A549 (cell line): Measurements from ENCODE around the gene ROBO1. TPM values are rescaled to one million over a fixed set of nuclear protein-coding genes. Genes with fewer than 3 reads are reported as not detected.

Experiments used
- ATAC-seq, 2 experiments: fragments of 200-7000 bp in 1 of 2; fragments of >200 bp in 1 of 2; cut with Nextera tagmentation in 1 of 2; cut with Tn5 transposase in 1 of 2; 3 replicates each; pipeline versions ENCODE4 v1.8.0 to v1.9.1; 2018 to 2020; ENCODE audit warnings: mild to moderate bottlenecking in 1 of 2, moderate library complexity in 1 of 2
- CTCF ChIA-PET: fragments of 300-600 bp; sonication (Branson Sonifier 250); formaldehyde crosslinking; extraction: SDS; loops from one replicate; lab custom pipeline; 2021; ENCODE audit warnings: antibody characterized with exemption, inconsistent platforms; lab: Yijun Ruan, JAX
- POLR2A ChIA-PET: fragments of 350-600 bp; formaldehyde crosslinking; extraction: SDS; loops from one replicate; lab custom pipeline; 2021; ENCODE audit warnings: antibody characterized with exemption, inconsistent platforms; lab: Yijun Ruan, JAX
- DNase-seq, 2 experiments: peaks; one replicate each; pipeline versions ENCODE4 v3.0.0 to v3.0.0-alpha.2; 2011 to 2016; ENCODE audit warnings: low read depth in 1 of 2, low spot score in 1 of 2
- FAIRE-seq: peaks from 2 replicates; lab custom pipeline; 2011; peaks lifted over from hg19 to GRCh38; lab: Jason Lieb, UNC
- H3K27ac ChIP-seq, 2 experiments: fragments of >200 bp; sonication (Bioruptor Twin); formaldehyde crosslinking; 3 replicates each; pipeline ENCODE4 v1.5.1; 2016 to 2017
- H3K4me1 ChIP-seq: fragments of >200 bp; sonication (Bioruptor Twin); formaldehyde crosslinking; 3 replicates; pipeline ENCODE4 v1.6.1; 2016
- H3K4me2 ChIP-seq: fragments of >200 bp; sonication (Bioruptor Twin); formaldehyde crosslinking; 3 replicates; pipeline ENCODE4 v1.6.1; 2016
- H3K4me3 ChIP-seq: fragments of >200 bp; sonication (Bioruptor Twin); formaldehyde crosslinking; 3 replicates; pipeline ENCODE4 v1.5.1; 2016
- H3K9me3 ChIP-seq: fragments of >200 bp; sonication (Bioruptor Twin); formaldehyde crosslinking; 3 replicates; pipeline ENCODE4 v1.6.1; 2016
- BCL3 ChIP-seq: fragments of >200 bp; sonication (Bioruptor Twin); formaldehyde crosslinking; IDR thresholded peaks from 3 replicates; pipeline ENCODE4 v1.6.1; 2016
- CBX8 ChIP-seq: fragments of 200-600 bp; sonication (generic); IDR thresholded peaks from 2 replicates; pipeline ENCODE4 v1.6.1; 2016
- CEBPB ChIP-seq, 2 experiments: fragments of >200 bp in 1 of 2; sonication (Bioruptor Twin) in 1 of 2; formaldehyde crosslinking in 1 of 2; IDR thresholded peaks; 2 replicates each; pipeline ENCODE4 v1.6.1; 2012 to 2016
- CHD4 ChIP-seq: fragments of 200-600 bp; sonication (generic); IDR thresholded peaks from 2 replicates; pipeline ENCODE4 v1.6.1; 2016; ENCODE audit warnings: antibody characterized with exemption, mild to moderate bottlenecking, borderline replicate concordance
- EP300 ChIP-seq, 2 experiments: fragments of >200 bp; sonication (Bioruptor Twin); formaldehyde crosslinking; IDR thresholded peaks; 2 replicates in 1 of 2; 3 replicates in 1 of 2; pipeline ENCODE4 v1.6.1; 2016 to 2017
- ESRRA ChIP-seq: fragments of 150-350 bp; IDR thresholded peaks from 2 replicates; pipeline ENCODE4 v1.6.1; 2014; ENCODE audit warnings: mild to moderate bottlenecking, low read length, borderline replicate concordance
- FOXS1 ChIP-seq: fragments of 250-450 bp; sonication (Bioruptor Pico); IDR thresholded peaks from 2 replicates; pipeline ENCODE4 v1.5.0; 2020; ENCODE audit warnings: mild to moderate bottlenecking, moderate library complexity
- GATA3 ChIP-seq: IDR thresholded peaks from 2 replicates; pipeline ENCODE4 v1.6.1; 2012; ENCODE audit warnings: borderline replicate concordance
- HDAC2 ChIP-seq: fragments of 200-600 bp; sonication (generic); IDR thresholded peaks from 2 replicates; pipeline ENCODE4 v1.6.1; 2016
- HOXB13 ChIP-seq: fragments of 250-450 bp; sonication (Bioruptor Pico); IDR thresholded peaks from 2 replicates; pipeline ENCODE4 v1.5.0; 2020; ENCODE audit warnings: low read depth, mild to moderate bottlenecking, moderate library complexity
- KDM1A ChIP-seq: fragments of 200-600 bp; sonication (generic); IDR thresholded peaks from 2 replicates; pipeline ENCODE4 v1.6.1; 2016; ENCODE audit warnings: low read depth, mild to moderate bottlenecking
- MAFK ChIP-seq: fragments of 450-650 bp; IDR thresholded peaks from 2 replicates; pipeline ENCODE4 v1.6.1; 2014; ENCODE audit not compliant: partially characterized antibody
- MAX ChIP-seq: IDR thresholded peaks from 2 replicates; pipeline ENCODE4 v1.6.1; 2012
- MYC ChIP-seq: IDR thresholded peaks from 2 replicates; pipeline ENCODE4 v1.6.1; 2012; ENCODE audit warnings: mild to moderate bottlenecking, inconsistent platforms, low read length, improper control_type of control experiment, borderline replicate concordance
- PHF8 ChIP-seq: fragments of 200-600 bp; sonication (generic); IDR thresholded peaks from 2 replicates; pipeline ENCODE4 v1.6.1; 2016; ENCODE audit warnings: low read depth, mild to moderate bottlenecking, antibody characterized with exemption, moderate library complexity, borderline replicate concordance
- POLR2A ChIP-seq: IDR thresholded peaks from 2 replicates; pipeline ENCODE4 v1.6.1; 2012; ENCODE audit warnings: mild to moderate bottlenecking, low read length
- RARB ChIP-seq: fragments of 250-450 bp; sonication (Bioruptor Pico); IDR thresholded peaks from 2 replicates; pipeline ENCODE4 v1.8.0; 2021; ENCODE audit warnings: mild to moderate bottlenecking, moderate library complexity
- RCOR1 ChIP-seq: fragments of 150-350 bp; IDR thresholded peaks from 2 replicates; pipeline ENCODE4 v1.6.1; 2014; ENCODE audit warnings: antibody characterized with exemption, low read length, low read depth
- SMC3 ChIP-seq: fragments of >200 bp; sonication (Bioruptor Twin); formaldehyde crosslinking; IDR thresholded peaks from 3 replicates; pipeline ENCODE4 v1.6.1; 2018; ENCODE audit warnings: inconsistent platforms
- TFCP2L1 ChIP-seq: fragments of 250-450 bp; sonication (Bioruptor Pico); IDR thresholded peaks from 2 replicates; pipeline ENCODE4 v1.5.0; 2021; ENCODE audit warnings: mild to moderate bottlenecking
- TP53 ChIP-seq: fragments of 250-450 bp; sonication (Bioruptor Pico); IDR thresholded peaks from 2 replicates; pipeline ENCODE4 v1.5.0; 2021; ENCODE audit warnings: mild to moderate bottlenecking, moderate library complexity
- ZNF302 ChIP-seq: fragments of 250-450 bp; sonication (Bioruptor Pico); IDR thresholded peaks from 2 replicates; pipeline ENCODE4 v1.9.0; 2021; ENCODE audit warnings: inconsistent platforms, mild to moderate bottlenecking, moderate library complexity
- ZSCAN20 ChIP-seq: fragments of 250-450 bp; sonication (Bioruptor Pico); IDR thresholded peaks from 2 replicates; pipeline ENCODE4 v1.8.0; 2022; ENCODE audit warnings: mild to moderate bottlenecking, moderate library complexity
- WGBS: methylation state at CpG from one replicate; pipeline ENCODE4 v1.1.6; 2017; ENCODE audit errors: missing lambda C conversion rate; 5-methylcytosine and 5-hydroxymethylcytosine counted together
- polyA plus RNA-seq, 4 experiments: library from polyadenylated mRNA; depleted of rRNA in 3 of 4; stranded (reverse); fragments of >200 nt; fragmentation: RNase III in 1 of 4; extraction: RNeasy Plus Mini Kit Qiagen cat#74134 plus additional on column Dnase treatment in 1 of 4; gene quantifications; 2 replicates in 3 of 4; 3 replicates in 1 of 4; pipeline ENCODE4 v1.2.3, GENCODE V29; 2011 to 2017
- TF ChIP-seq, protein P1 (sequence below): fragments of >200 bp; sonication (Bioruptor Twin); formaldehyde crosslinking; IDR thresholded peaks from 3 replicates; pipeline ENCODE4 v1.5.1; 2016

Gene ROBO1
- polyA plus RNA-seq, 2 of the 4 experiments (the other 2 are of a cell fraction), result 25.3 to 35.6 TPM

DNA sequence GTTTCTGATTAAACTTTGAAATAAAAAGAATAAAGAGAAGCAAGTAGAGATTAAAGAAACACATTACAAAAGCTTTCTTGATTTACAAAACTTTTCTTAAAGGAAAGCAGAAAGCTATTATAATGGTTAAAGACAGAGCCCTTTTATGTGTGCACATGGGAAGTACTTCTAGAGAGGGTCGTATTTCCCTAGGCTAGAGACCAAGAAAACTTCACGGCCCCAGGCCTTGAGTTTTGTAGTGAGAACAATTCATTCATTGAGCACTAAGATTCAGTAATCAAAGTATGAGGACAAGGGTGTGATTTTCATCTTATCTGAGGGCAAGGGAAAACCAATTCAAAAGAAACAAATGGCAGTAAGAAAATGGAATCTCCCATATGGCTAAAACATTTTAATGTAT, 854.1 kb downstream of the ROBO1 start:
- Histone ChIP-seq H3K9me3 (no peaks in the 10 kb centered on the region), H3K27ac (peak overlapping the region; percentile 13 to 47; a peak in 1 of 6 replicates), H3K4me3 (no peak overlapping the region), H3K4me2 (peak overlapping the region; percentile 52), H3K4me1 (peaks cover 19% of the 10 kb centered on the region; the same call in 2 of the 3 replicates)
- no peak for DNase-seq
- ChIA-PET CTCF (no interaction called here), POLR2A (no interaction called here)
- no peak for TF ChIP-seq HOXB13 (CRISPR knock-in tag)
- no peak for TF ChIP-seq CHD4
- no peak for TF ChIP-seq SMC3
- TF ChIP-seq ESRRA, result no peak
- no peak for TF ChIP-seq FOXS1 (CRISPR knock-in tag)
- TF ChIP-seq PHF8, result no peak
- no peak for TF ChIP-seq TP53 (CRISPR knock-in tag)
- TF ChIP-seq BCL3, result no peak
- ATAC-seq, result no peak
- no peak for FAIRE-seq
- WGBS, result 52% methylated on average over 2 of the region's 2 CpGs

GRCh38 chr3:78912687-78913086, 855.1 kb downstream of the ROBO1 start:
- no peak for DNase-seq
- TF ChIP-seq RCOR1 (no peak), CEBPB (IDR thresholded peaks at IDR 0.05) (no peak), TFCP2L1 (CRISPR knock-in tag) (no peak), MAX (no peak), MAFK (no peak), POLR2A (no peak), MYC (no peak), HOXB13 (CRISPR knock-in tag) (no peak), RARB (CRISPR knock-in tag) (no peak), PHF8 (no peak), ESRRA (no peak), ZNF302 (CRISPR knock-in tag) (no peak), HDAC2 (no peak), EP300 (IDR thresholded peaks at IDR 0.05) (no peak), GATA3 (no peak), ZSCAN20 (no peak), BCL3 (no peak), CBX8 (no peak), KDM1A (no peak)
- TF ChIP-seq, protein P1, sequence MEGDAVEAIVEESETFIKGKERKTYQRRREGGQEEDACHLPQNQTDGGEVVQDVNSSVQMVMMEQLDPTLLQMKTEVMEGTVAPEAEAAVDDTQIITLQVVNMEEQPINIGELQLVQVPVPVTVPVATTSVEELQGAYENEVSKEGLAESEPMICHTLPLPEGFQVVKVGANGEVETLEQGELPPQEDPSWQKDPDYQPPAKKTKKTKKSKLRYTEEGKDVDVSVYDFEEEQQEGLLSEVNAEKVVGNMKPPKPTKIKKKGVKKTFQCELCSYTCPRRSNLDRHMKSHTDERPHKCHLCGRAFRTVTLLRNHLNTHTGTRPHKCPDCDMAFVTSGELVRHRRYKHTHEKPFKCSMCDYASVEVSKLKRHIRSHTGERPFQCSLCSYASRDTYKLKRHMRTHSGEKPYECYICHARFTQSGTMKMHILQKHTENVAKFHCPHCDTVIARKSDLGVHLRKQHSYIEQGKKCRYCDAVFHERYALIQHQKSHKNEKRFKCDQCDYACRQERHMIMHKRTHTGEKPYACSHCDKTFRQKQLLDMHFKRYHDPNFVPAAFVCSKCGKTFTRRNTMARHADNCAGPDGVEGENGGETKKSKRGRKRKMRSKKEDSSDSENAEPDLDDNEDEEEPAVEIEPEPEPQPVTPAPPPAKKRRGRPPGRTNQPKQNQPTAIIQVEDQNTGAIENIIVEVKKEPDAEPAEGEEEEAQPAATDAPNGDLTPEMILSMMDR, result no peak
- WGBS, result 35% methylated on average over 3 of the region's 3 CpGs
- CTCF ChIA-PET, result no interaction called here
- Histone ChIP-seq H3K9me3 (no peaks in the 10 kb centered on the region), H3K4me2 (peak overlapping the region; percentile 52), H3K4me1 (peaks cover 11% of the 10 kb centered on the region; the same call in 2 of the 3 replicates), H3K4me3 (no peak overlapping the region), H3K27ac (peak overlapping the region; percentile 43 to 63; a peak in 3 of 6 replicates)
- ATAC-seq, result no peak
- no peak for FAIRE-seq
- POLR2A ChIA-PET, result interaction anchor here (0.6 kb wide), 1 partner anchor 54 kb away, joined by 4 read pairs; no protein-coding TSS in a partner anchor
